ENCODE measurements around the gene GLP2R.

Gene GLP2R

GRCh38 chr17:9850151-9850550 lies 24.4 kb downstream of the GLP2R start:
- in situ Hi-C loops (cut with MboI; ENCODE audit: low sequenced_read_pairs): no loop called here

- in situ Hi-C loops (cut with MboI; ENCODE audit: low sequenced_read_pairs): no loop called here
These were observed 28.5 kb downstream of the GLP2R start for GRCh38 chr17:9854255-9854654.

- in situ Hi-C loops (cut with MboI; ENCODE audit: low sequenced_read_pairs): no loop called here
These were observed 29.3 kb downstream of the GLP2R start for GRCh38 chr17:9855036-9855435.

- in situ Hi-C loops (cut with MboI; ENCODE audit: low sequenced_read_pairs): no loop called here
These were observed 34.1 kb downstream of the GLP2R start for GRCh38 chr17:9859781-9860180.

- in situ Hi-C loops (cut with MboI; ENCODE audit: low sequenced_read_pairs): no loop called here
These were observed 35.1 kb downstream of the GLP2R start for GRCh38 chr17:9860851-9861250.

- in situ Hi-C loops (cut with MboI; ENCODE audit: low sequenced_read_pairs): no loop called here
These were observed 36.5 kb downstream of the GLP2R start for GRCh38 chr17:9862220-9862619.

- in situ Hi-C loops (cut with MboI; ENCODE audit: low sequenced_read_pairs): no loop called here
These were observed 37.2 kb downstream of the GLP2R start for GRCh38 chr17:9862949-9863348.

GRCh38 chr17:9865586-9865985 lies 39.9 kb downstream of the GLP2R start:
- in situ Hi-C loops (cut with MboI; ENCODE audit: low sequenced_read_pairs): no loop called here

GRCh38 chr17:9868552-9868951 lies 42.8 kb downstream of the GLP2R start:
- in situ Hi-C loops (cut with MboI; ENCODE audit: low sequenced_read_pairs): no loop called here

- in situ Hi-C loops (cut with MboI; ENCODE audit: low sequenced_read_pairs): no loop called here
These were observed 47.1 kb downstream of the GLP2R start for GRCh38 chr17:9872852-9873251.

GRCh38 chr17:9874722-9875121 lies 49.0 kb downstream of the GLP2R start:
- in situ Hi-C loops (cut with MboI; ENCODE audit: low sequenced_read_pairs): no loop called here

- in situ Hi-C loops (cut with MboI; ENCODE audit: low sequenced_read_pairs): no loop called here
These were observed 49.7 kb downstream of the GLP2R start for GRCh38 chr17:9875441-9875840.

- in situ Hi-C loops (cut with MboI; ENCODE audit: low sequenced_read_pairs): no loop called here
These were observed 52.6 kb downstream of the GLP2R start for GRCh38 chr17:9878356-9878755.

GRCh38 chr17:9878786-9879525 lies 53.2 kb downstream of the GLP2R start:
- in situ Hi-C loops (cut with MboI; ENCODE audit: low sequenced_read_pairs): no loop called here

- in situ Hi-C loops (cut with MboI; ENCODE audit: low sequenced_read_pairs): no loop called here
These were observed 54.9 kb downstream of the GLP2R start for GRCh38 chr17:9880582-9880999.

GRCh38 chr17:9883451-9883850 lies 57.7 kb downstream of the GLP2R start:
- in situ Hi-C loops (cut with MboI; ENCODE audit: low sequenced_read_pairs): no loop called here

- in situ Hi-C loops (cut with MboI; ENCODE audit: low sequenced_read_pairs): no loop called here
These were observed 60.6 kb downstream of the GLP2R start for GRCh38 chr17:9886141-9886930.

- in situ Hi-C loops (cut with MboI; ENCODE audit: low sequenced_read_pairs): no loop called here
These were observed 61.8 kb downstream of the GLP2R start for GRCh38 chr17:9887508-9887907.

- in situ Hi-C loops (cut with MboI; ENCODE audit: low sequenced_read_pairs): no loop called here
These were observed 64.4 kb downstream of the GLP2R start for GRCh38 chr17:9890124-9890523.

- in situ Hi-C loops (cut with MboI; ENCODE audit: low sequenced_read_pairs): no loop called here
These were observed 67.8 kb downstream of the GLP2R start for GRCh38 chr17:9893411-9894012.

GRCh38 chr17:9894231-9894630 lies 68.5 kb downstream of the GLP2R start:
- in situ Hi-C loops (cut with MboI; ENCODE audit: low sequenced_read_pairs): no loop called here

GRCh38 chr17:9895923-9896322 lies 70.2 kb downstream of the GLP2R start:
- in situ Hi-C loops (cut with MboI; ENCODE audit: low sequenced_read_pairs): no loop called here

Data from HL-60/S4 treated with retinoic acid at 250 ng/mL for 4 days and 3 days (cell line).